Liver (tissue), 9 donors: Measurements from ENCODE around the gene MYMK. TPM values are rescaled to one million over a fixed set of nuclear protein-coding genes. Genes with fewer than 3 reads are reported as not detected.

ENCODE experiments used
- DNase-seq: peaks from one replicate; pipeline ENCODE4 v3.0.0-alpha.2; 2017; ENCODE audit warnings: low spot score
- H3K27ac ChIP-seq, 2 donors: one replicate each; pipeline ENCODE4 v1.7.0; 2013; ENCODE audit warnings: inconsistent platforms in 2 of 2, low read length in 2 of 2, control low read depth in 1 of 2, low read depth in 1 of 2, mild to moderate bottlenecking in 1 of 2
- H3K27me3 ChIP-seq, 4 donors: one replicate each; pipeline versions ENCODE4 v1.6.1 to v1.7.0; 2013; ENCODE audit warnings: low read length in 3 of 4, inconsistent platforms in 1 of 4, mild to moderate bottlenecking in 1 of 4, moderate library complexity in 1 of 4; ENCODE audit not compliant: control insufficient read depth in 4 of 4, insufficient read depth in 4 of 4
- H3K36me3 ChIP-seq, 4 donors: one replicate each; pipeline versions ENCODE4 v1.6.1 to v1.7.0; 2013; ENCODE audit warnings: low read length in 3 of 4, mild to moderate bottlenecking in 3 of 4, low read depth in 1 of 4, moderate library complexity in 1 of 4; ENCODE audit not compliant: control insufficient read depth in 4 of 4, insufficient read depth in 3 of 4
- H3K4me1 ChIP-seq, 4 donors: one replicate each; pipeline versions ENCODE4 v1.6.1 to v1.7.0; 2013; ENCODE audit warnings: low read length in 3 of 4, mild to moderate bottlenecking in 3 of 4, moderate library complexity in 1 of 4; ENCODE audit not compliant: control insufficient read depth in 4 of 4, insufficient read depth in 4 of 4
- H3K4me3 ChIP-seq, 3 donors: one replicate each; pipeline versions ENCODE4 v1.6.1 to v1.7.0; 2013; ENCODE audit warnings: low read length in 3 of 3, control low read depth in 1 of 3, low read depth in 1 of 3, mild to moderate bottlenecking in 1 of 3
- H3K9ac ChIP-seq, 2 donors: one replicate each; pipeline ENCODE4 v1.7.0; 2013; ENCODE audit warnings: low read length in 2 of 2, mild to moderate bottlenecking in 2 of 2, moderate library complexity in 2 of 2, control low read depth in 1 of 2, low read depth in 1 of 2
- H3K9me3 ChIP-seq, 4 donors: one replicate each; pipeline versions ENCODE4 v1.6.1 to v1.7.0; 2013; ENCODE audit warnings: low read length in 3 of 4; ENCODE audit not compliant: control insufficient read depth in 4 of 4
- ATF3 ChIP-seq: IDR thresholded peaks from 2 replicates; pipeline ENCODE4 v1.6.1; 2016; ENCODE audit warnings: antibody characterized with exemption
- CTCF ChIP-seq: fragments of 150-350 bp; IDR thresholded peaks from 2 replicates; pipeline ENCODE4 v1.5.1; 2017; ENCODE audit warnings: improper control_type of control experiment, low read depth, low read length; ENCODE audit not compliant: missing input control
- EGR1 ChIP-seq, 2 donors: IDR thresholded peaks; 2 replicates each; pipeline ENCODE4 v1.6.1; 2016 to 2018; ENCODE audit warnings: antibody characterized with exemption in 2 of 2, low read depth in 2 of 2
- FOXA1 ChIP-seq: IDR thresholded peaks from 2 replicates; pipeline ENCODE4 v1.6.1; 2016; ENCODE audit warnings: antibody characterized with exemption
- FOXA2 ChIP-seq: IDR thresholded peaks from 2 replicates; pipeline ENCODE4 v1.6.1; 2016; ENCODE audit warnings: antibody characterized with exemption
- GABPA ChIP-seq, 2 donors: IDR thresholded peaks in 1 of 2; conservative IDR thresholded peaks in 1 of 2; 2 replicates each; pipeline ENCODE4 v1.6.1; 2016; ENCODE audit warnings: antibody characterized with exemption in 2 of 2, mild to moderate bottlenecking in 1 of 2, moderate library complexity in 1 of 2
- HNF4A ChIP-seq, 2 donors: conservative IDR thresholded peaks; 2 replicates each; pipeline ENCODE4 v1.6.1; 2016; ENCODE audit warnings: antibody characterized with exemption in 2 of 2, mild to moderate bottlenecking in 2 of 2
- HNF4G ChIP-seq: IDR thresholded peaks from 2 replicates; pipeline ENCODE4 v1.6.1; 2016; ENCODE audit warnings: antibody characterized with exemption
- JUND ChIP-seq, 2 donors: IDR thresholded peaks; 2 replicates each; pipeline ENCODE4 v1.6.1; 2016; ENCODE audit warnings: antibody characterized with exemption in 2 of 2
- MAX ChIP-seq: IDR thresholded peaks from 2 replicates; pipeline ENCODE4 v1.6.1; 2016; ENCODE audit warnings: antibody characterized with exemption
- NR2F2 ChIP-seq: IDR thresholded peaks from 2 replicates; pipeline ENCODE4 v1.6.1; 2016; ENCODE audit warnings: antibody characterized with exemption
- RAD21 ChIP-seq, 2 donors: IDR thresholded peaks; 2 replicates each; pipeline ENCODE4 v1.6.1; 2016; ENCODE audit warnings: antibody characterized with exemption in 2 of 2, mild to moderate bottlenecking in 2 of 2
- REST ChIP-seq: IDR thresholded peaks from 2 replicates; pipeline ENCODE4 v1.6.1; 2016; ENCODE audit warnings: antibody characterized with exemption, mild to moderate bottlenecking
- RXRA ChIP-seq, 2 donors: IDR thresholded peaks; 2 replicates each; pipeline ENCODE4 v1.6.1; 2017 to 2018; ENCODE audit warnings: antibody characterized with exemption in 2 of 2, mild to moderate bottlenecking in 1 of 2
- SP1 ChIP-seq: IDR thresholded peaks from 2 replicates; pipeline ENCODE4 v1.6.1; 2018; ENCODE audit warnings: antibody characterized with exemption, mild to moderate bottlenecking
- TAF1 ChIP-seq: conservative IDR thresholded peaks from 2 replicates; pipeline ENCODE4 v1.6.1; 2016; ENCODE audit warnings: antibody characterized with exemption, mild to moderate bottlenecking
- YY1 ChIP-seq: IDR thresholded peaks from 2 replicates; pipeline ENCODE4 v1.6.1; 2016; ENCODE audit warnings: antibody characterized with exemption, mild to moderate bottlenecking
- ZBTB33 ChIP-seq: IDR thresholded peaks from 2 replicates; pipeline ENCODE4 v1.6.1; 2016; ENCODE audit warnings: antibody characterized with exemption
- WGBS: extraction: QIAGEN DNeasy Blood & Tissue Kit; methylation state at CpG from one replicate; pipeline ENCODE4 v1.1.7; 2013; 5-methylcytosine and 5-hydroxymethylcytosine counted together
- polyA plus RNA-seq, 2 donors: library from polyadenylated mRNA; stranded (reverse) in 1 of 2; unstranded in 1 of 2; fragments of 200-250 nt in 1 of 2; fragments of >200 nt in 1 of 2; fragmentation: Nextera tagmentation in 1 of 2; extraction: Ambion mirVana in 1 of 2; gene quantifications; one replicate each; pipeline versions ENCODE4 v1.2.1 to v1.2.3, GENCODE V29; 2013 to 2015
- total RNA-seq, 2 donors: library from RNA; depleted of rRNA; stranded (reverse); fragments of >200 nt; gene quantifications; one replicate each; pipeline ENCODE4 v1.2.3, GENCODE V29; 2014
- donor health status: healthy.
- donor health status: healthy.
- donor health status: healthy.
- donor health status: healthy.
- donor health status: healthy.

MYMK gene
- total and polyA plus RNA-seq, 4 donors = not detected

GRCh38 chr9:133472753-133473378 lies 51.9 kb downstream of the MYMK start:
- H3K27ac ChIP-seq = no peak overlapping the region
- H3K9ac ChIP-seq = no peak overlapping the region
- DNase-seq = no peak
- TF ChIP-seq FOXA1 (no peak), HNF4G (no peak), FOXA2 (no peak), RXRA (IDR thresholded peaks at IDR 0.05) (no peak), HNF4A (conservative IDR thresholded peaks at IDR 0.05) (no peak), RAD21 (IDR thresholded peaks at IDR 0.05) (no peak), GABPA (IDR thresholded peaks at IDR 0.05 in 1 of 2, conservative IDR thresholded peaks at IDR 0.05 in 1 of 2) (no peak), JUND (IDR thresholded peaks at IDR 0.05) (no peak), REST (no peak), ZBTB33 (no peak), SP1 (no peak), YY1 (no peak), NR2F2 (no peak), TAF1 (no peak), ATF3 (no peak), MAX (no peak), CTCF (no peak), EGR1 (IDR thresholded peaks at IDR 0.05; ENCODE audit: low read depth in 2 of 2) (no peak)
- no peaks in the 10 kb centered on the region for H3K27me3 ChIP-seq
- WGBS = 72% methylated on average over 19 of the region's 19 CpGs
- H3K9me3 ChIP-seq = no peaks in the 10 kb centered on the region
- H3K4me3 ChIP-seq = no peak overlapping the region
- H3K4me1 ChIP-seq = peaks cover 0 to 22% (median 10%) of the 10 kb centered on the region in 4 donors
- H3K36me3 ChIP-seq = peaks cover 0 to 8% (median 2%) of the 10 kb centered on the region in 4 donors
